GM13976 (cell line): Measurements from ENCODE around the gene AHDC1.
"Not testable (repeated sequence)": the region's sequence is repeated elsewhere in the genome, so short reads cannot be mapped to it uniquely, and the experiment has no call there.

ENCODE experiments used
- DNase-seq: peaks from one replicate; pipeline ENCODE4 v3.0.0; 2012; ENCODE audit warnings: low spot score
- in situ Hi-C: fragments of 300-500 bp; cut with MboI; formaldehyde crosslinking; loops from one replicate; pipeline ENCODE4 v1.12.0; 2022; ENCODE audit warnings: low sequenced_read_pairs, mixed read lengths, inconsistent platforms; ENCODE audit not compliant: unreplicated experiment
- TF ChIP-seq, protein P1 (sequence below): IDR thresholded peaks from 2 replicates; pipeline ENCODE4 v1.5.1; 2012; ENCODE audit warnings: borderline replicate concordance, mild to moderate bottlenecking; ENCODE audit not compliant: insufficient read depth; ENCODE audit errors: extremely low read depth, missing control alignments, control extremely low read depth

AHDC1 gene

GRCh38 chr1:27507960-27508665 is 95.8 kb downstream of the AHDC1 start:
- TF ChIP-seq, protein P1, sequence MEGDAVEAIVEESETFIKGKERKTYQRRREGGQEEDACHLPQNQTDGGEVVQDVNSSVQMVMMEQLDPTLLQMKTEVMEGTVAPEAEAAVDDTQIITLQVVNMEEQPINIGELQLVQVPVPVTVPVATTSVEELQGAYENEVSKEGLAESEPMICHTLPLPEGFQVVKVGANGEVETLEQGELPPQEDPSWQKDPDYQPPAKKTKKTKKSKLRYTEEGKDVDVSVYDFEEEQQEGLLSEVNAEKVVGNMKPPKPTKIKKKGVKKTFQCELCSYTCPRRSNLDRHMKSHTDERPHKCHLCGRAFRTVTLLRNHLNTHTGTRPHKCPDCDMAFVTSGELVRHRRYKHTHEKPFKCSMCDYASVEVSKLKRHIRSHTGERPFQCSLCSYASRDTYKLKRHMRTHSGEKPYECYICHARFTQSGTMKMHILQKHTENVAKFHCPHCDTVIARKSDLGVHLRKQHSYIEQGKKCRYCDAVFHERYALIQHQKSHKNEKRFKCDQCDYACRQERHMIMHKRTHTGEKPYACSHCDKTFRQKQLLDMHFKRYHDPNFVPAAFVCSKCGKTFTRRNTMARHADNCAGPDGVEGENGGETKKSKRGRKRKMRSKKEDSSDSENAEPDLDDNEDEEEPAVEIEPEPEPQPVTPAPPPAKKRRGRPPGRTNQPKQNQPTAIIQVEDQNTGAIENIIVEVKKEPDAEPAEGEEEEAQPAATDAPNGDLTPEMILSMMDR: no peak
- in situ Hi-C loops: no loop called here
- DNase-seq: no peak

GRCh38 chr1:27506703-27507102 is 97.2 kb downstream of the AHDC1 start:
- TF ChIP-seq, protein P1: no peak
- in situ Hi-C loops: no loop called here
- DNase-seq: no peak

DNA sequence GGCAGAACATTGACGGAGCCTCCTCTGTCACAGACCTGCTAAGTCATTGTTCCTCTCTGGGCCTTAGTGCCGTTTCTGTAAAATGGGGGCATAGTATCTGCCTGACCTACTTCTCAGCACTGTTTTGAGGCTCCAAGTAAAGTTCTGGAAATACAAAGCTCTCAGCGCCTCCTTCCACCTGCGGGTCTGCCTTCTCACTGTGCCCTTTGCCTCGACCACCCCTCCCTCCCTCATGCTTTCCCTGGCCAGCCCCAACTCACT is 98.6 kb downstream of the AHDC1 start:
- TF ChIP-seq, protein P1: no peak
- in situ Hi-C loops: no loop called here
- DNase-seq: peak; percentile 16

- TF ChIP-seq, protein P1: no peak
- in situ Hi-C loops: no loop called here
- DNase-seq: peak; percentile 21
These were observed 99.1 kb downstream of the AHDC1 start for GRCh38 chr1:27504588-27505419.

GRCh38 chr1:27503844-27504587 is 99.9 kb downstream of the AHDC1 start:
- DNase-seq: peak; percentile 19
- in situ Hi-C loops: no loop called here
- TF ChIP-seq, protein P1: no peak

DNA sequence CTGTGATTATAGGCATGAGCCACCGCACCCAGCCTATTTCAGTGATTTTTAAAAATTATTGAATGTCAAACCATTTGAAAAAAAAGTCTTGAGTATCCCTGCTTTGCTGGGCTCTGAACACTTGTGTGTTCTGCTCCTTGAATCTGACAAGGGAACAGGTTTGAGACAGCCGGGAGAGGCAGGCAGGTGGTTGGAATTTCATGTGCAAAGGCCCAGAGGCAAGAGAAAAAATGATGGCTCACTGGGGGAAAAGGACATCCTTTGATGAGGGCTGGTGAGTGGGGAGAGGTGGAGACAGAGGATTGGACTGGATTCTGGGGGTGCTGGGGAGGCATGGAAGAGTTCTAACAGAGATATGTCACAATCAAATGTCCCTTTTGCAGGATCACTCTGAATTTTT is 100.9 kb downstream of the AHDC1 start:
- in situ Hi-C loops: no loop called here
- TF ChIP-seq, protein P1: no peak
- no peak for DNase-seq

- DNase-seq, in situ Hi-C loops: not testable (repeated sequence)
These were observed 102.8 kb downstream of the AHDC1 start for GRCh38 chr1:27501159-27501558.
